22Rv1 (cell line): Measurements from ENCODE around the gene TXNDC5.

Source experiments
- ZFX ChIP-seq: fragments of 450-650 bp; IDR thresholded peaks from 2 replicates; pipeline ENCODE4 v1.6.1; 2017; ENCODE audit warnings: antibody characterized with exemption, borderline replicate concordance
- TF ChIP-seq, protein P1 (sequence below): fragments of 450-650 bp; IDR thresholded peaks from 2 replicates; pipeline ENCODE4 v1.5.1; 2017; ENCODE audit warnings: mild to moderate bottlenecking

DNA sequence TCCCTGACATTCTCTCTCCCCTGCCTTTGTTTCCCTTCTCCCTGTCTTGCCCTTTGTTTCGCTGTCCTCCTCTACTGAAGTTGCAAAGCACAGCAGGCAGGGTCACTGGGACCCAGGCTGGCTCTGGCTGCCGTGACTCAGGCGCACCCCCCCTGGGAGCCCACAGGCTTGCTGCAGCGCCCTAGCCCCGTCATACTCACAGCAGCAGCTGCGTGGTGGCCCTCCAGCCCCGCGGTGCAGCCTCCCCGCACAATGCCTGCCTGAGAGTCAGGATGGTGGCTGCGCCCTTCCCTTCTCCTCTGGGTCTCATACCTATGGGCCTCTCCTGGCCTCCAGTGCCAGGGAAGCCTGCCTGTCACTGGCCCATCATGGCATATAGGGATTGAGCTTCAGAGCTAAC, 41.7 kb downstream of the TXNDC5 start:
- TF ChIP-seq ZFX = no peak
- TF ChIP-seq, protein P1, sequence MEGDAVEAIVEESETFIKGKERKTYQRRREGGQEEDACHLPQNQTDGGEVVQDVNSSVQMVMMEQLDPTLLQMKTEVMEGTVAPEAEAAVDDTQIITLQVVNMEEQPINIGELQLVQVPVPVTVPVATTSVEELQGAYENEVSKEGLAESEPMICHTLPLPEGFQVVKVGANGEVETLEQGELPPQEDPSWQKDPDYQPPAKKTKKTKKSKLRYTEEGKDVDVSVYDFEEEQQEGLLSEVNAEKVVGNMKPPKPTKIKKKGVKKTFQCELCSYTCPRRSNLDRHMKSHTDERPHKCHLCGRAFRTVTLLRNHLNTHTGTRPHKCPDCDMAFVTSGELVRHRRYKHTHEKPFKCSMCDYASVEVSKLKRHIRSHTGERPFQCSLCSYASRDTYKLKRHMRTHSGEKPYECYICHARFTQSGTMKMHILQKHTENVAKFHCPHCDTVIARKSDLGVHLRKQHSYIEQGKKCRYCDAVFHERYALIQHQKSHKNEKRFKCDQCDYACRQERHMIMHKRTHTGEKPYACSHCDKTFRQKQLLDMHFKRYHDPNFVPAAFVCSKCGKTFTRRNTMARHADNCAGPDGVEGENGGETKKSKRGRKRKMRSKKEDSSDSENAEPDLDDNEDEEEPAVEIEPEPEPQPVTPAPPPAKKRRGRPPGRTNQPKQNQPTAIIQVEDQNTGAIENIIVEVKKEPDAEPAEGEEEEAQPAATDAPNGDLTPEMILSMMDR = no peak
